Fibroblast of lung (primary cell): Measurements from ENCODE around the gene RTCB. TPM values are rescaled to one million over a fixed set of nuclear protein-coding genes. Genes with fewer than 3 reads are reported as not detected.

Source experiments
- DNase-seq, 2 donors: peaks; one replicate each; pipeline versions ENCODE4 v3.0.0 to v3.0.0-alpha.2; 2010; ENCODE audit warnings: low read depth in 2 of 2
- H2AFZ ChIP-seq: 2 replicates; pipeline ENCODE4 v1.5.1; 2012; ENCODE audit warnings: low read length, control low read depth, inconsistent platforms
- H3K27ac ChIP-seq: 2 replicates; pipeline ENCODE4 v1.5.1; 2011; ENCODE audit warnings: low read length, control low read depth; ENCODE audit not compliant: insufficient read depth
- H3K27me3 ChIP-seq: 2 replicates; pipeline ENCODE4 v1.5.1; 2011; ENCODE audit warnings: mild to moderate bottlenecking, low read length; ENCODE audit not compliant: control insufficient read depth, insufficient read depth
- H3K36me3 ChIP-seq: 2 replicates; pipeline ENCODE4 v1.5.1; 2011; ENCODE audit warnings: low read length; ENCODE audit not compliant: control insufficient read depth, insufficient read depth
- H3K4me1 ChIP-seq: 2 replicates; pipeline ENCODE4 v1.5.1; 2011; ENCODE audit warnings: low read length; ENCODE audit not compliant: control insufficient read depth, insufficient read depth; ENCODE audit errors: extremely low read depth
- H3K4me2 ChIP-seq: 2 replicates; pipeline ENCODE4 v1.5.1; 2011; ENCODE audit warnings: low read length, control low read depth; ENCODE audit not compliant: insufficient read depth; ENCODE audit errors: extremely low read depth
- H3K4me3 ChIP-seq, 4 experiments: fragments of 200-600 bp in 1 of 4; sonication (generic) in 1 of 4; replicated peaks in 1 of 4; 2 replicates each; pipeline ENCODE4 v1.5.1; 2011 to 2016; ENCODE audit warnings: low read length in 4 of 4, low read depth in 3 of 4, mild to moderate bottlenecking in 3 of 4, control low read depth in 2 of 4, inconsistent platforms in 1 of 4, mixed read lengths in 1 of 4; ENCODE audit not compliant: insufficient read depth in 1 of 4; ENCODE audit errors: control extremely low read depth in 1 of 4
- H3K79me2 ChIP-seq: 2 replicates; pipeline ENCODE4 v1.5.1; 2012; ENCODE audit warnings: mild to moderate bottlenecking, low read length, inconsistent platforms; ENCODE audit not compliant: control insufficient read depth, insufficient read depth
- H3K9ac ChIP-seq: 2 replicates; pipeline ENCODE4 v1.5.1; 2011; ENCODE audit warnings: mild to moderate bottlenecking, low read length, control low read depth; ENCODE audit not compliant: insufficient read depth
- H3K9me3 ChIP-seq: 2 replicates; pipeline ENCODE4 v1.5.1; 2012; ENCODE audit warnings: low read depth, low read length; ENCODE audit not compliant: control insufficient read depth, insufficient read depth
- H4K20me1 ChIP-seq: 2 replicates; pipeline ENCODE4 v1.5.1; 2011; ENCODE audit warnings: low read length; ENCODE audit not compliant: control insufficient read depth, insufficient read depth; ENCODE audit errors: extremely low read depth
- CTCF ChIP-seq, 2 donors: IDR thresholded peaks in 1 of 2; conservative IDR thresholded peaks in 1 of 2; 1 replicate in 1 of 2; 2 replicates in 1 of 2; pipeline ENCODE4 v1.5.1; 2011 to 2012; ENCODE audit warnings: low read length in 2 of 2, control low read depth in 1 of 2, inconsistent platforms in 1 of 2, low read depth in 1 of 2, mild to moderate bottlenecking in 1 of 2
- EZH2 ChIP-seq: IDR thresholded peaks from 2 replicates; pipeline ENCODE4 v1.5.1; 2012; ENCODE audit warnings: low read length, control low read depth, mild to moderate bottlenecking; ENCODE audit errors: missing control alignments
- polyA minus RNA-seq: library from RNA; depleted of rRNA, polyadenylated mRNA; stranded (reverse); fragments of >200 nt; gene quantifications from 2 replicates; pipeline ENCODE4 v1.2.3, GENCODE V29; 2011; ENCODE audit warnings: low replicate concordance
- polyA plus RNA-seq, 2 donors: library from polyadenylated mRNA; depleted of rRNA in 1 of 2; stranded (reverse) in 1 of 2; unstranded in 1 of 2; fragments of >200 nt; gene quantifications; 2 replicates each; pipeline ENCODE4 v1.2.1, GENCODE V29; 2011 to 2012; ENCODE audit warnings: missing spikeins in 1 of 2
- total RNA-seq: library from RNA; depleted of rRNA; stranded (reverse); fragments of >200 nt; gene quantifications from 2 replicates; pipeline ENCODE4 v1.2.1, GENCODE V29; 2014

Gene RTCB
- total RNA-seq (88.7 and 106 TPM in 2 replicates), polyA plus RNA-seq (111 and 130 TPM in 2 replicates), polyA minus RNA-seq (66.5 and 76.5 TPM in 2 replicates)
- polyA plus RNA-seq (2012) = 69.5 and 88.6 TPM in 2 replicates

GRCh38 chr22:32411829-32412592 lies at the start of gene RTCB:
Gene RTCB (minus strand): TSS chr22:32412247. CDS start chr22:32412156, 91 bp downstream.
- Histone ChIP-seq H3K4me3 (peak within 1 kb of the TSS; percentile 91 to 100 (median 95)), H3K4me2 (peak within 1 kb of the TSS; percentile 76), H4K20me1 (no peaks in the 10 kb centered on the region), H3K9me3 (no peaks in the 10 kb centered on the region), H3K36me3 (no peaks in the 10 kb centered on the region), H3K4me1 (no peaks in the 10 kb centered on the region), H3K79me2 (peaks cover 24% of the 10 kb centered on the region), H3K27ac (peak within 1 kb of the TSS; percentile 62), H2AFZ (peak within 1 kb of the TSS; percentile 93), H3K27me3 (no peaks in the 10 kb centered on the region), H3K9ac (peak within 1 kb of the TSS; percentile 83)
- DNase-seq = peak; percentile 92 to 95
- no peak for TF ChIP-seq CTCF (conservative IDR thresholded peaks at IDR 0.05 in 1 of 2, IDR thresholded peaks at IDR 0.05 in 1 of 2; ENCODE audit: low read depth in 1 of 2, low read length in 2 of 2)
- no peak for TF ChIP-seq EZH2

- TF ChIP-seq EZH2 (no peak), CTCF (conservative IDR thresholded peaks at IDR 0.05 in 1 of 2, IDR thresholded peaks at IDR 0.05 in 1 of 2; ENCODE audit: low read depth in 1 of 2, low read length in 2 of 2) (no peak)
- Histone ChIP-seq H2AFZ (no peak overlapping the region), H3K36me3 (no peaks in the 10 kb centered on the region), H3K9ac (no peak overlapping the region), H3K27ac (no peak overlapping the region), H3K4me2 (no peak overlapping the region), H3K9me3 (no peaks in the 10 kb centered on the region), H4K20me1 (no peaks in the 10 kb centered on the region), H3K4me3 (no peak overlapping the region), H3K27me3 (peaks cover 2% of the 10 kb centered on the region), H3K4me1 (no peaks in the 10 kb centered on the region), H3K79me2 (no peaks in the 10 kb centered on the region)
- no peak for DNase-seq
Observed at GRCh38 chr22:32457031-32457430, 45.0 kb upstream of the RTCB start.

- Histone ChIP-seq H3K9me3 (no peaks in the 10 kb centered on the region), H3K79me2 (no peaks in the 10 kb centered on the region)
- no peak for DNase-seq
Observed at GRCh38 chr22:32448980-32449379, 36.9 kb upstream of the RTCB start.

More at GRCh38 chr22:32448980-32449379, 36.9 kb upstream of the RTCB start:
- Histone ChIP-seq H4K20me1 (no peaks in the 10 kb centered on the region), H2AFZ (no peak overlapping the region), H3K36me3 (no peaks in the 10 kb centered on the region), H3K4me3 (no peak overlapping the region), H3K27me3 (peaks cover 2% of the 10 kb centered on the region), H3K27ac (no peak overlapping the region), H3K4me1 (no peaks in the 10 kb centered on the region), H3K9ac (no peak overlapping the region), H3K4me2 (no peak overlapping the region)
- no peak for TF ChIP-seq CTCF (conservative IDR thresholded peaks at IDR 0.05 in 1 of 2, IDR thresholded peaks at IDR 0.05 in 1 of 2; ENCODE audit: low read depth in 1 of 2, low read length in 2 of 2)
- TF ChIP-seq EZH2 = no peak
